Fibroblast of mammary gland (primary cell): ENCODE results near the gene DEK.

Experiments
- DNase-seq: peaks from one replicate; pipeline ENCODE4 v3.0.0-alpha.2; 2010; ENCODE audit warnings: low read depth
- H3K4me3 ChIP-seq: 2 replicates; pipeline ENCODE4 v1.5.1; 2011; ENCODE audit warnings: low read depth, mild to moderate bottlenecking, low read length, moderate library complexity; ENCODE audit not compliant: control insufficient read depth
- TF ChIP-seq, protein P1 (sequence below): conservative IDR thresholded peaks from 2 replicates; pipeline ENCODE4 v1.5.1; 2011; ENCODE audit warnings: low read depth, low read length, inconsistent platforms; ENCODE audit not compliant: control insufficient read depth, insufficient read depth

DEK gene

DNA sequence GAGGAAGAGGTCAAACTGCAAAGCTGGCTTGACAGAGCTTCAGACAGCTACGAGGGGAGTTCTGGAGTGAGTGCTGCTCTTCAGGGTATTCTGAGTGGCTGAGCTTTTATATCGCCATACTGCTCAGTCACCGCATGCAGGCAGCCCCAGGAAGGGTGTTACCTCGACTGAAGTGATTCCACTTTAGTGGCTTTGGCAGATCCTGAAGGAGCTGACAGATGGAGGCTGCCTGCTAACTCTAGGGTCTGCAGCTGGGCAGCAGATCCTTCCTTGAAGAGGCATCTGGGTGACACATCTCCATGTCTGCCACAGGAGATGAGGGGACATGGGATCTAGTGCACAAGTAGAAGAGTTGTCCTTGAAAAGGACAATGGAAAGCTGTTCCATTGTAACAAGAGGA is 3.7 kb upstream of the DEK start:
- no peak for DNase-seq
- TF ChIP-seq, protein P1, sequence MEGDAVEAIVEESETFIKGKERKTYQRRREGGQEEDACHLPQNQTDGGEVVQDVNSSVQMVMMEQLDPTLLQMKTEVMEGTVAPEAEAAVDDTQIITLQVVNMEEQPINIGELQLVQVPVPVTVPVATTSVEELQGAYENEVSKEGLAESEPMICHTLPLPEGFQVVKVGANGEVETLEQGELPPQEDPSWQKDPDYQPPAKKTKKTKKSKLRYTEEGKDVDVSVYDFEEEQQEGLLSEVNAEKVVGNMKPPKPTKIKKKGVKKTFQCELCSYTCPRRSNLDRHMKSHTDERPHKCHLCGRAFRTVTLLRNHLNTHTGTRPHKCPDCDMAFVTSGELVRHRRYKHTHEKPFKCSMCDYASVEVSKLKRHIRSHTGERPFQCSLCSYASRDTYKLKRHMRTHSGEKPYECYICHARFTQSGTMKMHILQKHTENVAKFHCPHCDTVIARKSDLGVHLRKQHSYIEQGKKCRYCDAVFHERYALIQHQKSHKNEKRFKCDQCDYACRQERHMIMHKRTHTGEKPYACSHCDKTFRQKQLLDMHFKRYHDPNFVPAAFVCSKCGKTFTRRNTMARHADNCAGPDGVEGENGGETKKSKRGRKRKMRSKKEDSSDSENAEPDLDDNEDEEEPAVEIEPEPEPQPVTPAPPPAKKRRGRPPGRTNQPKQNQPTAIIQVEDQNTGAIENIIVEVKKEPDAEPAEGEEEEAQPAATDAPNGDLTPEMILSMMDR, result no peak
- H3K4me3 ChIP-seq, result no peak overlapping the region

DNA sequence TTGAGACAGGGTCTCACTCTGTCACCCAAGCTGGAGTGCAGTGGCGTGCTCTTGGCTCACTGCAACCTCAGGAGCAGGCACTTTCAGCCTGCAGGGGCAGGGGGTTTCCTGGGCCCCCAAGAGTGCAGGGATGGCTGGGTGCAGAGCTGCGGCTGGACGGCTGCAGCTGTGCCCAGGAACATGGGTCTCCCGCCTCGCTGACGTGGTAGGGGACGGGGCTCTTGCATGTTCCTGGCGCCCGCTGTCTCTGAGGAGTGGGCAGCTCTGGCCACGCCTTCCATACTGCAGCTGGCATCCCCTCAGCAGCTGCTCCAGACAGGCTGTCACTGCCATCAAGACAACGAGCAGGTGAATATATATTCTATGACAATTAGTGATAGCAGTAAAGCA is 2.2 kb upstream of the DEK start:
- H3K4me3 ChIP-seq, result no peak overlapping the region
- TF ChIP-seq, protein P1, result no peak
- no peak for DNase-seq

DNA sequence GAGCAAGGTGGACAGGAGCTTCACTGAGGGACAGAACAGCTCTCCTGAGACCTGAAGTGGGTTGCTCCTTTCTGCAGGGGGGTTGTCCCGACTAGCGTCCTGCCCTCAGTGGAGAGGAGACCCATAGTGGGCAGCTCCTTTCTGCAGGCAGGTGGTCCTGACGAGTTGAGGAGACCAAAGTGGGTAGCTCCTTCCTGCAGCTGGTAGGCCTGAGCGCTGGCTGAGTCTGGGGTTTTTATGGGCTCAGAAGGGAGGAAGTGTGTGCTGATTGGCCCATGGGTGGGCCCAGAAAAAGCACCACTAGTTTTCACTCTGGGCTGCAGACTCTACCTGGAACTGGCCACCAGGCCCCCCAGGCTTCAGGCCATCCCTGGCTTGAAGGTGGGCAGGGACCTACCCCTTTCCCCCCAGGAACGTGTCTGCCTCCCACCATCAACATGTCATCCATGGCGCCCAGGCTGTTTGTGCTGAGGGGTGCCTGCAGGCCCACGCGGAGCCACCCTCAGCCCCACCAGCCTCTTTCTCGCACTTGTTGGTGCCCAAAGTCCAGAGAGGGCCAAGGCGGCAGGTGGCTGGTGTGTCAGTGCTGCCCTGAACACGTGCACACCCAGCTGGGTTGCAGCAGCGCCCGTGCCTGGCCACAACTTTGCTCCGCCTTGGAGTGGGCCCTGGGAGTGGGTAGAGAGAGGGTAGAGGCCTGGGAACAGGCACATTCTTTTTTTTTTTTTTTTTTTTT is 1.6 kb upstream of the DEK start:
- DNase-seq, result no peak
- no peak overlapping the region for H3K4me3 ChIP-seq
- TF ChIP-seq, protein P1, result no peak

DNA sequence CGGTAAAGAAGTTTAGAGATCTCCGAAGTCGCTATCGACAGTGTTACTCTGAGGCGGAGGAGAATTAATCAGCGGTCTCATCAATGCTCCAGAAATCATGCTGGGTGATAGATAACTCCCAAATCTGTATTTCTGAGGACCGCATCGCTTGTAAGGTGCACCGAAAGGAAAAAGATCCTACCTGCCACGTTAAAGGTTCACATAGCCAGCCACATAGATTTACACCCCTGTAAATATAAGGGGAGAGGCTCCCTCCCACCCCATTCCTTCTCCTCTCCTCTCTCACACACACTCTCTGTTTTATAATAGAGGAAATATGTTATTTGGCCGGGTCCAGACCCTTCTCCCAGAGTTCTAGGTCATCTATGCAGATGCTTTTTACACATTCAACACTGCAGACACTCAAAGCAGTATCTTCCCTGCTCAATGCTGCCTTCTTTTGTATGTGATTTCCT is 620 bp upstream of the DEK start:
- DNase-seq, result no peak
- TF ChIP-seq, protein P1, result no peak
- peak overlapping the region; percentile 57 for H3K4me3 ChIP-seq

DNA sequence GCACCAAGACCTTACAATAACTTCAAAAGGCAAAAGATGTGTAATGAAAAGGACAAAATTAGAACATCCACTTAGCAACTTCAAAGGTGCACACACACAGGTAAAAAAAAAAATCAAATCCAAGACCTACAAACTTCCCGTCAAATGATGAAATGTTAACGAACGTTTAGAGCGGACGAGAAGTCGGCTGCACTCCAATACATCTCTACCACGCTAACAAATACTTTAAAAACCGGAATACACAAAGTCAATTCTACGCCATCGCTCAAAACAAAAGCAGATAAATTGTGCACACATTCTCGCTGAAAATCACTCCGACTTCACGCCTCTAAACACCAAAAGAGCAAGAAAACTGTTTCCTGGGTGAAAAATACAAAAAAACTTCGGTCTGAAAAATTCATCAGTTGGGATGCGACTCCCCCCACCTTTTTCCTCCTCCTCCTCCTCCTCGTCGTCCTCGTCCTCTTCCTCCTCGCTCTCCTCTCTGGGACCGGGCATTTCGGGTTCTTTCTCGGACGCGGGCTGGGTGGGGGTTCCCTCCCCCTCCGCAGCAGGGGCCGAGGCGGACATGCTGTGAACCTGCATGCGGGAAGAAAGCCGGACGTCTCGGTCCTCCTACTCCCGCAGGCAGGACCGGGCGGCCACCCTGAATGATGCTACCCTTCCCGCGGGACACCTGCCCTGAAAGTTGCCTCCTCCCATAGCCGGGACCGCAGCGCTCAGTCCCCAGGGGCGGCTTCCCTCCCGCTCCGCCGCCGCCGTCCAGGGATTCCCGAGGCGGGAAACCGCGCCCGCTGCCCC is 712 bp downstream of the DEK start:
- peak; percentile 19 for DNase-seq
- TF ChIP-seq, protein P1, result no peak

DNA sequence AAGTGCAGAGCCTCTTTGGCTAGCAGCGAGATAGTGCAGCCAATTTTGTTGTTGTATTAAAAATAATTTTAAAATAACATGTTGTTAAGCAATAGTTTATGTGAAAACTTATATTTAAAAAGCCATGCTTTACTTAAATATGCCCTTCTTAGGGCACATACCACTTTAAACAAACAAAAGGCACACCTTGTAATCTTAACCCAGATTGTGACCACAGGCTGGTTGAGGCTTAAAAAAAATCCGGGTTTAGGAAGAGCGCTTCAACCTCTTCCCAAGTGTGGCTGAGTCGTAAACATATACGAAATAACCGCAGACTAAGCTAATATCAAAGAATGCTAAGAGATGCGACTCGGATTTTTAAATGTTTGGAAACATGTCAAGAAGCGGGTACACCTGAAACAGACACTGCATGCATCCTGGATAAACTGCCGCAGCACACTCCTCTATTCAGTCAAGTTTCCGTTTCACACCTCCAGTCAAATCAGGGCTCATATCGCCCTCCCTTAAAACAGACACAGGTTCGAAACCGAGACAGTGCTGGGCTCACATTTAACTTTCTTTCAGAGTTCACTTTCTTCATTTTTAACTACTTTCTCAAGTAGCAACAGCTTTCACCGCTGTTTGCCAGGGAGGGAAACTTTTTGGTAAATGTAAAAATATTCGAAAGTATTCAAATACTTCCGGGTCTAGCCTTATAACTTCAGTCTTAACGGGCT is 1.5 kb downstream of the DEK start:
- H3K4me3 ChIP-seq, result peak overlapping the region; percentile 92
- peak; percentile 17 for DNase-seq
- TF ChIP-seq, protein P1, result no peak

More for the DNA sequence above, 712 bp downstream of the DEK start:
- H3K4me3 ChIP-seq, result peak overlapping the region; percentile 92
